NOMO-1 treated with dmso at 0.1 percent for 144 hours (cell line): ENCODE measurements around the gene RASSF8.
A peak's percentile ranks its signal among the peaks of the same experiment; 100 is the strongest.

ENCODE experiments used
- DNase-seq: peaks from one replicate; lab custom pipeline; 2025; ENCODE audit not compliant: unreplicated experiment; lab: John Stamatoyannopoulos, UW

Gene RASSF8

GRCh38 chr12:25958428-25959070 is at the start of gene RASSF8:
Gene RASSF8 (plus strand): TSS chr12:25958682. CDS start chr12:26055344, 96,662 bp downstream.
- peak; percentile 29 for DNase-seq

GRCh38 chr12:25914551-25914950 is 43.9 kb upstream of the RASSF8 start:
- no peak for DNase-seq

- no peak for DNase-seq
Observed at GRCh38 chr12:25924491-25925001, 33.9 kb upstream of the RASSF8 start.

- DNase-seq, result no peak
Observed at GRCh38 chr12:25925064-25925463, 33.4 kb upstream of the RASSF8 start.

- DNase-seq, result no peak
Observed at GRCh38 chr12:25926536-25926935, 31.9 kb upstream of the RASSF8 start.

GRCh38 chr12:25929142-25929541 is 29.3 kb upstream of the RASSF8 start:
- DNase-seq, result no peak

GRCh38 chr12:25932971-25933370 is 25.5 kb upstream of the RASSF8 start:
- DNase-seq, result no peak

- DNase-seq, result no peak
Observed at GRCh38 chr12:25934456-25934855, 24.0 kb upstream of the RASSF8 start.

GRCh38 chr12:25935355-25936144 is 22.9 kb upstream of the RASSF8 start:
- no peak for DNase-seq

GRCh38 chr12:25937096-25937495 is 21.4 kb upstream of the RASSF8 start:
- no peak for DNase-seq

GRCh38 chr12:25938581-25938980 is 19.9 kb upstream of the RASSF8 start:
- DNase-seq, result no peak

- DNase-seq, result no peak
Observed at GRCh38 chr12:25939606-25940005, 18.9 kb upstream of the RASSF8 start.

- DNase-seq, result no peak
Observed at GRCh38 chr12:25940886-25941285, 17.6 kb upstream of the RASSF8 start.

GRCh38 chr12:25942709-25943108 is 15.8 kb upstream of the RASSF8 start:
- no peak for DNase-seq

GRCh38 chr12:25943940-25944339 is 14.5 kb upstream of the RASSF8 start:
- DNase-seq, result no peak

GRCh38 chr12:25949343-25949742 is 9.1 kb upstream of the RASSF8 start:
- DNase-seq, result no peak

GRCh38 chr12:25950329-25951115 is 8.0 kb upstream of the RASSF8 start:
- no peak for DNase-seq

- no peak for DNase-seq
Observed at GRCh38 chr12:25957793-25958427, 572 bp upstream of the RASSF8 start.

- peak; percentile 12 for DNase-seq
Observed at GRCh38 chr12:25959071-25959961, 834 bp downstream of the RASSF8 start.

GRCh38 chr12:25960143-25960542 is 1.7 kb downstream of the RASSF8 start:
- DNase-seq, result peak; percentile 44
